ENCODE measurements around the gene PLAC1.

DNA sequence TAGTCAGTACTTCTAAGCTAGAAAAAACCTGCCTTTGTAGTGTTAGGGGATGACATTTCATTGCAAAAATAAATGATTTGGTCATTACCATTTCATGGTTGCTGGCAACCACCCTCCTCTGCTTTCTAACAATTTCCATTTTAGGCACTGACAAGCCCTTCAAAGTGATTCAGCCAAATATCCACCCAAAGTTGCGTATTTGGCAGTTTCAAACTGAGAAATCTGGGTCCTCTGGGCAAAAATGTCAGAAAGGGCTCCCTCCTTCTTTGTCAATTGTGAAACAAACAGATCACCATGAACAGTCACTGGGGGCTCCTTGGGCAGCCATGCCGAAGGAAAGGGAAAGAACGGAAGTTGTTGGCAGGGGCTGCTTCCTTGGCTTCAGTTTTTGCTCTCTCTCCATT, 33.0 kb downstream of the PLAC1 start:
- TF ChIP-seq, protein P1, sequence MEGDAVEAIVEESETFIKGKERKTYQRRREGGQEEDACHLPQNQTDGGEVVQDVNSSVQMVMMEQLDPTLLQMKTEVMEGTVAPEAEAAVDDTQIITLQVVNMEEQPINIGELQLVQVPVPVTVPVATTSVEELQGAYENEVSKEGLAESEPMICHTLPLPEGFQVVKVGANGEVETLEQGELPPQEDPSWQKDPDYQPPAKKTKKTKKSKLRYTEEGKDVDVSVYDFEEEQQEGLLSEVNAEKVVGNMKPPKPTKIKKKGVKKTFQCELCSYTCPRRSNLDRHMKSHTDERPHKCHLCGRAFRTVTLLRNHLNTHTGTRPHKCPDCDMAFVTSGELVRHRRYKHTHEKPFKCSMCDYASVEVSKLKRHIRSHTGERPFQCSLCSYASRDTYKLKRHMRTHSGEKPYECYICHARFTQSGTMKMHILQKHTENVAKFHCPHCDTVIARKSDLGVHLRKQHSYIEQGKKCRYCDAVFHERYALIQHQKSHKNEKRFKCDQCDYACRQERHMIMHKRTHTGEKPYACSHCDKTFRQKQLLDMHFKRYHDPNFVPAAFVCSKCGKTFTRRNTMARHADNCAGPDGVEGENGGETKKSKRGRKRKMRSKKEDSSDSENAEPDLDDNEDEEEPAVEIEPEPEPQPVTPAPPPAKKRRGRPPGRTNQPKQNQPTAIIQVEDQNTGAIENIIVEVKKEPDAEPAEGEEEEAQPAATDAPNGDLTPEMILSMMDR (IDR thresholded peaks at IDR 0.05) = no peak
- TF ChIP-seq POLR2A (IDR thresholded peaks at IDR 0.05) = no peak
- no peak for TF ChIP-seq EP300 (IDR thresholded peaks at IDR 0.05)

Data from ovary (tissue), 3 donors.